Measurements from ENCODE around the gene SLC24A3. TPM values are rescaled to one million over a fixed set of nuclear protein-coding genes. Genes with fewer than 3 reads are reported as not detected.

Gene SLC24A3
- total and polyA plus RNA-seq, 2 experiments from 2014 or later: 0.81 to 2.5 TPM

- TF ChIP-seq REST (IDR thresholded peaks at IDR 0.05; ENCODE audit: unreplicated experiment) (no peak), STAT1 (IDR thresholded peaks at IDR 0.05; ENCODE audit: unreplicated experiment) (no peak), ETS1 (IDR thresholded peaks at IDR 0.05) (no peak), NANOG (IDR thresholded peaks at IDR 0.05; ENCODE audit: borderline replicate concordance) (no peak), CTCF (conservative IDR thresholded peaks at IDR 0.05; ENCODE audit: low read depth in 2 of 2) (no peak), POLR2AphosphoS5 (IDR thresholded peaks at IDR 0.05; ENCODE audit: low read depth) (no peak), EZH2 (IDR thresholded peaks at IDR 0.05; ENCODE audit: low read depth, unreplicated experiment) (no peak), ZNF114 (CRISPR knock-in tag; IDR thresholded peaks at IDR 0.05) (no peak)
Measured at GRCh38 chr20:19250346-19250745, 37.9 kb downstream of the SLC24A3 start (continued).

GRCh38 chr20:19251506-19251905 is 39.1 kb downstream of the SLC24A3 start:
- Histone ChIP-seq H3K27ac (ENCODE audit: low read depth) (no peak overlapping the region), H3K4me1 (ENCODE audit: insufficient read depth) (no peaks in the 10 kb centered on the region), H2AFZ (no peak overlapping the region), H3F3A (replicated peaks; ENCODE audit: low read depth) (no peaks in the 10 kb centered on the region), H3K36me3 (ENCODE audit: insufficient read depth) (no peaks in the 10 kb centered on the region), H3K9me2 (ENCODE audit: insufficient read depth) (peaks cover 6% of the 10 kb centered on the region; the same call in 1 of the 2 replicates), H3K4me3 (no peak overlapping the region), H4K20me1 (replicated peaks; ENCODE audit: insufficient read depth) (no peaks in the 10 kb centered on the region), H3K79me2 (replicated peaks; ENCODE audit: insufficient read depth) (no peaks in the 10 kb centered on the region), H3K4me2 (no peak overlapping the region), H3K27me3 (ENCODE audit: insufficient read depth) (no peaks in the 10 kb centered on the region; the same call in 1 of the 2 replicates)
- Mint-ChIP-seq H3K36me3 (ENCODE audit: low read depth) (no peaks in the 10 kb centered on the region), H3K4me1 (peaks cover 2% of the 10 kb centered on the region; the same call in 1 of the 3 replicates), H3K27me3 (ENCODE audit: insufficient read depth, low read depth, poor library complexity) (no peaks in the 10 kb centered on the region), H3K27ac (no peak overlapping the region), H3K9me3 (no peaks in the 10 kb centered on the region), H3K4me3 (no peak overlapping the region)
- ATAC-seq: no peak
- DNase-seq (ENCODE audit: low spot score): no peak
- TF ChIP-seq NANOG (IDR thresholded peaks at IDR 0.05; ENCODE audit: borderline replicate concordance): no peak
- TF ChIP-seq CREB1 (CRISPR knock-in tag; IDR thresholded peaks at IDR 0.05; ENCODE audit: low read depth): no peak
- TF ChIP-seq STAT1 (IDR thresholded peaks at IDR 0.05; ENCODE audit: unreplicated experiment): no peak
- no peak for TF ChIP-seq CTCF (conservative IDR thresholded peaks at IDR 0.05; ENCODE audit: low read depth in 2 of 2)
- TF ChIP-seq REST (IDR thresholded peaks at IDR 0.05; ENCODE audit: unreplicated experiment): no peak
